Mesenteric fat pad (tissue), 1 donor: ENCODE measurements around the gene ST3GAL4. TPM values are rescaled to one million over a fixed set of nuclear protein-coding genes. Genes with fewer than 3 reads are reported as not detected.
A peak's percentile ranks its signal among the peaks of the same experiment; 100 is the strongest.
"Not testable (repeated sequence)": the region's sequence is repeated elsewhere in the genome, so short reads cannot be mapped to it uniquely, and the experiment has no call there.

ENCODE experiments used
- DNase-seq: peaks from one replicate; pipeline ENCODE4 v3.0.0-alpha.2; 2020; ENCODE audit warnings: low spot score
- total RNA-seq: library from RNA; stranded (reverse); fragmentation: NEBNext Ultra II Directional; extraction: Animal tissue kit (Norgen Biotek cat#: 25700); gene quantifications from one replicate; pipeline ENCODE4 v1.2.1, GENCODE V29; 2021
- donor health status: DM: yes; HTN: yes; CAD: no.

Gene ST3GAL4
- total RNA-seq, 1 donor from 2014 or later = 65.2 TPM

DNA sequence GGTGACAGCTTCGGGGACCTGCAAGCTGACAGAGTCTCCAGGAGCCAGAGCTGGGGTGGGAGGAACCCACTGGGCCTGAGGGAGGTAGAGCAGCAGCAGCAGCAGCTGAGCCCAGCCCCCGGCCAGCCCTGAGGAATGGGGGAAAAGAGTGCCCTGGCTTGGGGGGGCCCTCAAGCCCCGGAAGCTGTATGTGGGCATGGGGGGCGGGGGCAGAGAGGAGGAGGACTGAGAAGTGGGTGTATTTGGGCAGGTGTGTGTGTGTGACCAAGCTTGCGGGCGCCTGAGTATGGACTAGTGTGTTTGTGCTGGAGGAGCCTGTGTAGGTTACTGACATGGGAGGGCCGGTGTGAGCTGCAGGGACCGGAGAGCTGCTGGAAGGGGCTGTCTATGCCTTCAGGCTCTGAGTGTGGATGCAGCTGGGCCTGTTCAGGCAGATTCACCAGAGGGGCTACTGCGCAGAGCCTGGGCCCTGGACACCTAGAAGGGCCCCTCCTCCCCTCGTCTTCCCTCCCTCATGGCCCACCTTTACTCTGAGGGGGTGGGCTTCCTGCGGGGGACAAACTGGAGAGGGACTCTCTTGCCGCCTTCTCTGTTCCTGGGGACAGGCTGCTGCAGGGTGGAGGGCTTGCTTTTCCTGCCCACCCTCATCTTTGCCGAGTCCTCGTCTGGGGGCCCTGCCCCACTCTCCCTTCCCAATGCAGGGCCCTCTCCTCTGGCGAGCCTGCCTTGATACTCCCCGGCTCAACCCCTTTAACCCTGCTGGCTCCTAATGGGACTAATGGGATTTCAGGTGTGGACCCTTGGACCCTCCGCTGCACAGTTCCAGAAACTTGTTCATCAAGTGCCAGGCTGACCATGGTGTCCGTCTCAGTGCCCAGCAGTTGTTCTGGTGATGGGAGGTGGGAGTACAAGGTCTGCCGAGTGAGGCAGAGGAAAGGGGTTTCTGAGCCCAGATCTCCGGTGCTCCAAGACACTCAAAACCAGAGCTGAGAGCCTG lies 28.2 kb downstream of the ST3GAL4 start:
- peak; percentile 85 for DNase-seq

DNA sequence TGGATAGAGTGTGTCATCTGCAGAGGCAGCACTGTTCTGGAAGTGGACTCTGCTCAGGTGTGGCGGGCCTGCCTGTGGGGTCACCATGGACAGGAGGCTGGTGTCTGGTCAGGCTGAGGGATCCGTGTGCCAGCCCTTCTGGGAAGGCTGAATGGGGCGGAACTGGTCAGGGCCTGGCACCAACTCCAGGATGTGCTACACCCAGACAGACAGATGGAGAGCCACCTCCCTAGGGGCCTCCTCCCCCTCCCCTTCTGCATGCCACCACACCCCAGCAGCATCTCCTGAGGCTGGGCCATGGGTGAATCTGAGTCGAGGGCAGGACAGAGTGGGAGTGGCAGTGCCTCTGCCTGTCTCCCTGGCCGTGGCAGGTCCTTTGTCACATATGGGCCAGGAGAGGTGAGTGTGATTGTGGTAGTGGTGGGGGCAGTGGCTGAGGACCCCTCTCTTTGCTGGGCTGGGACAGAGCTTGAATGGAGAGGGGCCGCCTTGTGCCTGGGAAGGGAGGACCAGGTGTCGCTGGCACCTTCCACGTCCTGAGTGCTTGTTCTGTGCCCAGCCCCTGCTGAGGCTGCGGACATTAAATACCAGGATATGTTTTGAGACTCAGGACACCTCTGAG lies 29.1 kb downstream of the ST3GAL4 start:
- DNase-seq = no peak

DNA sequence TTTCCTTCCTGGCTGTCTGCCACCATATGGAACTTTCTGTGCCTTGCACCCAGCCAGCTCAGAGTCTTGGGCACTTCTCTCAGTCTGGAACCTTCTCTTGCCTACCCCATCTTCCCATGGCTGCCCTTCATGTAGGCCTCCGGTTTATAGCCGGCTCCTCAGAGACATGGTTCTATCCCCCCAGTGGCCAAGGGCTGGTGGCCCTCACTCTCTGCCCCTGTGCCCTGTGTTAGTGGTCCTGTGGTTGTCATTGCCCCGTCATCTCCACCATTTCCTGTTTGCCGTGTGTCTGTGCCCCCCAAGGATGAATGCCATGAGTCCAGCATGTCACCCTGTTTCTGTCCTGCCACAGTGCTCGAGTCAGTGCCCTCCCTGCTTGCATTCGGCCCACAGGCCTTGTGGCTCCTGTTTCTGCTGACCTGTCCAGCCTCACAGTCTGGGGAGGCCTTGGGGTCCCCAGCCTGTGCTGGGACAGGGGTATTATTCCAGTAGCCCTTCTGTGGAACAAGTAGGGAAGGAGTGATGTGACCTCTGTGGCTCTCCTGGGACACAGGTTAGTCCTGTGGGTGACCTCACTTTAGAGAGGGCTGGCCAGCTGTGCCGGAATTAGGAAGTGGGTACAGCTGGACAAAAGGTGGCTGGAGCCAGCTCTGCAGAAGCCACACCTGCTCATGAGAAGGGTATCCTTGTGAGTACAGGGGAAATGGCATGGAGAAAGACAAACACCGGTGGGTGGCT lies 30.7 kb downstream of the ST3GAL4 start:
- DNase-seq = no peak

DNA sequence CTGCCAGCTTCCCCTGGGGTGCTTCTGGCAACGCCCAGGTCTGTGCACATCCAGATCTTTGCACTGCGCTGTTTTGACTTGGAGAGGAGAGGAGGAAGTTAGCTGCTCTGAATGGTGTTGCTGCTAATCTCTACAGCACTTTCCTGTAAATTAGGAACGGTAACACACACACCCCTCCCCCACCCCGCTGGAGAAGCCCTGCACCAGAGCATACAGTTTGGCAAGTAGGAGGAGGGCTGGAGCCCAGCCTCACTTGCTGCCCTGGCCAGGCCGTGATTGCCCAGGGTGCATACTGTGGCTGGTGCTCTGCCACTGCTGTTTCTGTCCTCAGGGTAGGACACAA lies 31.2 kb downstream of the ST3GAL4 start:
- not testable (repeated sequence) for DNase-seq

DNA sequence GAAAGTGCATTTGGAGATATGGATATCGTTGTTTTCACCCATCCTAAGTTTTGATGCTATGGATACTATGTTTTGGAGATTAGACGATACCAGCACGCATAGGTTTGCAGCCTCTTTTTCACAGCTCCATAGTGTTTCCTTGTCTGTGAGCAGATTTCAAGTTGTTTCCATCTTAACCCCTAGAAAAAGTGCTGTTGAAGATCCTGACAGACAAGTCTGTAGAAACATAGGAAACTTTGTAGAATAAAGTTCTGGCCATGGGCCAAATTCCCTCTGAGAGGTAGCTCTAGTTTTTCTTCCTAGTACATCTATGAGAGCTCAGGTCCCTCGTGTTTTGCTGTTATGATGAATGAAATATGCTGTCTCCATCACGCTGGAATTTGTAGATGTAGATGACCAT lies 32.4 kb downstream of the ST3GAL4 start:
- no peak for DNase-seq

DNA sequence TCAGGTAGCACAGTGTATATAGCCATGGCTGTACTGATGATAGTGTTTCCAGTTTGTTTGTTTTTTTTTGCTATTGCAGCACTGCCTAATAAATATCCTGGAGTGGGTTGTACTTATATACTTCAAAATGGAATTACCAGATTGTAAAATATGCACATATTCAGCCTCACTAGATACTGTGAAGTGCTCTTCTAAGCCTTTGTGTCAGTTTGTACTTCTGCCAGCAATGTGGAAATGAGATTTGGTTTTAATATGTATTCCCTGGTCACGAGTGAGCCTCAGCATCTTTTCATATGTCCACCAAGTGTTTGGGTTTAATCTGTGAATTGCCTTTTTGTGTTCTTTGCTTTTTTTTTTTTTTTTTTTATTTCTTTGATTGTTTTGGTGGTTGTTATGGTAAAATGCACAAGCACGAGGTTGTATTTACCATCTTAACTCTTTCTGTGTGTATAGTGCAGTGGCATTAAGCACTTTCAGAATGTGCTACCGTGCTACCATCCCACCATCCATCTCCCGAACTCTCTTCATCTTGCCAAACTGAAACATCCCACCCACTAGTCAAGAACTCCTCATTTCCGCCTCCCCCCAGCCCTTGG lies 34.9 kb downstream of the ST3GAL4 start:
- peak; percentile 16 for DNase-seq

DNA sequence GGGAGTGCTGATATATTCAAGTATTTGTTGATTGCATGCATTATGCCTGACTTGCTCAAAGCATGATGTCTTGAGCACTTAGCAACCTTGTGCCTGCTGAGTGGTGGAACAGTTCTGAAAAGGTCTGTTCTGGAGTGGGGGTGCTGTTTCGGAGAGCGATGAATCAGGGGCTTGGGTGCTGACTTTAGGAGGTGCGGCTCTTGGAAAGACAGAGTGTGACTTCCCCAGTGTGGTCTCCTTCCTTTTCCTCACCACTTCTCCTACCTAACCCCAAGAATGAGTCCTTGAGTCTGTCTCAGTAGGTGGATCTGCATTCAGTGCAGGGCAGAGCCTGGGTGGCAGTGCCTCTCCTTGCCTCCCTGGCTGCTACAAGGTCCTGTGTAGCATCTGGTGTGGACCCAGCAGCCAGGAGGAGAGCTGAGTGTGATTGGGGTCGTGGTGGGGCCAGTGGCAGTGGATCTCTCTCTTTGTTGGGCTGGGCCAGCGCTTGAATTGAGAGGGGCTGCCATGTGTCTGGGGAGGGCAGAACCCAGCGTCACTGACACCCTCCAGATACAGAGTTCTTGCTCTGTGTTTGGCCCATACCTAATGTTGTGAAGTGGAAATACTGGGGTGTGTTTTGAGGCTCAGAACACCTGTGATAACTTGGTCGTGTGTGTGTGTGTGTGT lies 35.9 kb downstream of the ST3GAL4 start:
- peak; percentile 79 for DNase-seq

DNA sequence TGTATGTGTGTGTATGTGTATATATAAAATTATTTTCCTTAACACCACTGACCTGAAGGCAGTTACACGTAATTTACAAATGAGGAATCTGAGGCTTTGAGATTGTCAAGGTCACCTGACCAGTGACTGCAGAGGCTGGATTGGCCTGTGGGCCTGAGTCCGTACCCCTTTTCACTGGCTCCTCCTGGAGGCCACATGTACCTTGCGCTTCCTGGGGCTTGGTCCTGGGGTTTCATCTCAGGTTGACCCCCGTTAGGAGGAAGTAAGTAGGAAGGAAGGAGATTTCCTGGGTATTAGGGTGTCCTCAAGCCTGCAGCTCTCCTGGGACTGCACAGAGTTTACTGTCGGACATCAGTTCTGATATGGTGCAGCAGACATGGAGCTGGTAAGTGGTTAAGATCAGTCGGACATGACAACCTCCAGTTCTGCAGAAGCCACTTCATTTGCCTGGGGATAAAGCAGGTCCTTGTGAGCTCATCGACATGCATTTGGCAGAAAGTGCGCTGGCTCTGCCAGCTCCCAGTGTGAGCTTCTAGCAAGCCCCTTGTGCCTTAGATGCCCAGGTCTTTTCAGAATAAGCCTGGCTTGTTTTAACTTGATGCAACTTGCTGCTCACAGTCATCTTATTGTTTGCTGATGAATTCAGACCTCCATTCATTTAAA lies 36.6 kb downstream of the ST3GAL4 start:
- DNase-seq = peak; percentile 83

DNA sequence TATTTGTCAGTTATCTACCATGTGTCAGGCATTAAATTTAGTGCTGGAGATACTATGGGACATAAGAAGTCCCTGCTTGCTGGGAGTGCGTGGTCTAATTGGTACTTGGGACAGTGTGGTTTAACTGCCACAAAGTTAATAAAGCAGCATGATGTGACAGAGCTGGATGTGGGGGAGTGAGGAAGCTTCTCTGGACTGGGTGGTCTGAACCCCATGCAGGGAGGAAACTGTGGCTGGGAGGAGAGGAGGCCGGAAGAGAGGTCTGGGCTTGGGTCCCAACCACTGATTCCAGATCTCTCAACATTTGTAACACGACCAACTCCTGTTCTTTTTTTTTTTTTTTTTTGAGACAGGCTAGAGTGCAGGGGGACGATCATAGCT lies 37.1 kb downstream of the ST3GAL4 start:
- peak; percentile 9 for DNase-seq

DNA sequence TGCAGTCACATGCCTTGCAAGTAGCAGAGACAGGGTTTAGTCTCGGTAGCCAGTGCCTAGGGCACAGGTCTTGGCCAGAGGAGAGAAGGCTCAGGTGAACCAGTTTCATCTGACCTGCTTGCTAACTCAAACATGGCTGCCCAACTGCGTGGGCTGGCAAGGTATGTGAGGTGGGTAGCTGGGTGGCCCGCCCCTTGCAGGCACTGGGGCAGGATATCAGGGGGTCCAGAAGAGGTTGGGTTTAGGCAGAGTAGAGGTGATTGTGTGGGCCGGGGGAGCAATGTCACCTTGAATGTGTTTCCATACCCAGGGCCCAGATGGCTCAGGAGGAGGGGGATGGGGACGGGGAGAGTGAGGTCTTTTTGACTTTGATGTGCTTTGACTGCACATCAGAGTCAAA lies 37.7 kb downstream of the ST3GAL4 start:
- DNase-seq = peak; percentile 39

DNA sequence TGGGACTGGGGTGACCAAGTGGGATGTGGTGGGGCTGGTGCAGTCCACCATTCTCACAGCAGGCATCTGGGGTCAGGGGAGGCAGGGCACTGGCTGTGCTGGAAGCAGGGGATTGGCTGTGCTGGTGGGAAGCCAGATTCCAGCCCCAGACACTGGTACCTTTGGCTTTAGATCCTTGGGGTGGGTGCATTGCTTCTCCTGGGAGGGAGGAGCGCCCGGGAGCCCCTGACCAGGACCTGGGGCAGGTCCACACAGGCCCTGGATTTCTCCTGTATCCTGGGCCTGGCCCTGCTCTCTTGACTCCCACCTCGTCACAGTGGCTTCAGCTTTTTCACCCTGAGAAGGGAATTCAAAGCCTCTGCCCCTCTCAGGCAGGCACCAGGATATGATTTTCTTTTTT lies 38.5 kb downstream of the ST3GAL4 start:
- no peak for DNase-seq

DNA sequence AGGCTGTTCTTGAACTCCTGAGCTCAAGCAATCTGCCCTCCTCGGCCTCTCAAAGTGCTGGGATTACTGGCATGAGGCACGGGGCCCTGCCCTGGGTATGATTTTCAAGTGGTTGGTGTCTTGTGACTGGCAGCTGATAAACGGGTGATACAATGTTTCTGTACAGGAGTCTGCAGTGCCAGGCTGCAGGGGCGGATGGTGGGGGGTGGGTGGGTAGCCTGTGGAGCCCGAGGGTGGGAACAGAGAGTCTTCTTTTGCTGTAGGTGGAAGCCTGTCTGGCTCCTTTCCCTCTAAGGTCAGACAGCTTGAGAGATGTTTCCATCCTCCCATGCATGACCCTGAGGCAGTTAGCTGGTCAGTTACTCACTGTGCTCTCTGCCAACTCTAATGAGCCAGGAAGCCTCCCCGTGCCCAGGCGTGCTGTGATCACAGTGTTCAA lies 39.2 kb downstream of the ST3GAL4 start:
- DNase-seq = not testable (repeated sequence)

DNA sequence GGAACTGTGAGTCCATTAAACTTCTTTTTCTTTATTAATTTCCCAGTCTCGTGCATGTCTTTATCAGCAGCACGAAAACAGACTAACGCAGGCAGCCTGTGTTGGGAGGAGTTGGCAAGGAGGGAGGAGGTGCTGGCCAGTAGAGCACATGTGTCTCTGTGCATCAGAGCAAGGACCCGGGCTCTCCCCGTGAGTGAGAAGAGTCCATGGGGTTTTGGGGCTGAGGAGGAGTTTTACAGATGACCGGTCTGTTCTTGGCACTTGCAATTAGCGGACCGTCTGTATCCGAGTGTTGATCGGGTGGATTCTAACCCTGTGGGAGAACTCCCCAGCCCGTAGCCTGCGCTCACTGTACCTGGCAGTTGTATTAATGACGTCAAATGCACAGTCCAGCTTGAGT lies 40.3 kb downstream of the ST3GAL4 start:
- DNase-seq = peak; percentile 24

DNA sequence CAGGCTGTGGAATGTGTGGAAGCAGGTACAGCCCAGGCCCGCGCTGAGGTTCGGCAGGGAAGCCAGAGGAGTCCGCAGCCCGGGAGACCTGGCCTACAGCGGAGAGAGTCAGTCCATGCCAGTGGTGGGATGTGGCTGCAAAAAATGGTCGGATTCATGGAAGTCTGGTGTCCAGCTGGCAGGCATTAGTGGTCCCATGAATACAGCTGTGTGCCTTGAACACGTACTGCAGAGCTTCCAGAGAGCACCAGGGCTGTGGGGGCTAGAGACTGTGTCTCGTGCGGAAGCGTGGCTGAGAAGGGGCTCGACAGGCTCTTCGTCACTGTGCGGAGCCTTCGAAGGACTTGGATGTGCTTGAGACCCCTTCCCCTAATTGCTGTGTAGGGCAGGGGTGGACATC lies 40.8 kb downstream of the ST3GAL4 start:
- peak; percentile 43 for DNase-seq

DNA sequence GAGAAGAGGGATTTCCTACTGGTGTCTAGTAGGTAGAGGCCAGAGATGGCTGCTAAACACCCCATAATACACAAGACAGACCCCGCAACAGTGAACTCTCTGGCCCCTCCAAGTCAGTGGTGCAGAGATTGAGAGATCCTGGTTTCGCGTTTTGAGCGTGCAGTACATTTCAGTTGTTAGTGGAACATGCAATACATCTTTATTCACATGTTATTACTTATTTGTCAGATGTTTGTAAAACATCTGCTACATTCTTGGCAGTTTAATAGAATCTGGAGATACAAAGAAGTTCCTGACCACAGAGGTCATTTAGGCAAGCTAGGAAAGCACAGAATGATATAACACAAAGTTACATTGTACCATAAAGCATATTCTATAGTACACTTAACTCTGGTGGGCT lies 41.5 kb downstream of the ST3GAL4 start:
- no peak for DNase-seq

DNA sequence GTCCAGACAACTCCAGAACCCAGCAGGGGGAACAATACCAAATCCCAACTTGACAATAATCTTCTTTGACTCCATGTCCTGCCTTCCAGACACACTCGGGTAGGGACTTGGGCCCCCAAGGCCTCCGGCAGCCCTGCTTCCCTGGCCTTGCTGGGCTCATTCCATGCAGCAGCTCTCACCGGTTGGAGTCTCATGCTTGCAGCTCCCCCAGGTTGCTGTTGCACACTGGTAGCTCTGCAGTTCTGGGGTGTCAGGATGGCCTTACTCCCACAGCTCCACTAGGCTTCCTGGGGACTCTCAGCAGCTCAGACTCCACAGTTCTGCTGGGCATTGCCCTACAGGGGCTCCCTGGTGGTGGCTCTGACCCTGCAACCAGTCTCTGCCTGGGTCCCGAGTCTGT lies 42.8 kb downstream of the ST3GAL4 start:
- DNase-seq = peak; percentile 67

DNA sequence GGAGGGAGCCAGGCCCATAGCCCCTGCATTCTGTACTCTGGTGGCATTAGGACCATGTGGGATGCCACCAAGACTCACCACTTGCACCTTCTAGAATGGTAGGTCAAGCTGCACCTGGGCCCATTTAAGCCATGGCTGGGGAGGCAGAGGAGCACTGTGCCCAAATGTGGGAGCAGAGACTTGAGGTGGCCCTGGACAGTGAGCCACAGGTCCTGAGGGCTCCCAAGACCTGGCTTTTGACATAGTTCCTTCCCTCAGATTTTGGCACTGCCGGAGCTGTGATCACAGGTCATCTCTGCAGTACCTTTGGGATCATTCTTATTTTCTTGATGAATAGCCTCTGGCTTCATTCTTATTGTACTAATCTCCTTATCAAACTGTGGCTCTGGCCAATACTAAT lies 43.2 kb downstream of the ST3GAL4 start:
- peak; percentile 80 for DNase-seq

DNA sequence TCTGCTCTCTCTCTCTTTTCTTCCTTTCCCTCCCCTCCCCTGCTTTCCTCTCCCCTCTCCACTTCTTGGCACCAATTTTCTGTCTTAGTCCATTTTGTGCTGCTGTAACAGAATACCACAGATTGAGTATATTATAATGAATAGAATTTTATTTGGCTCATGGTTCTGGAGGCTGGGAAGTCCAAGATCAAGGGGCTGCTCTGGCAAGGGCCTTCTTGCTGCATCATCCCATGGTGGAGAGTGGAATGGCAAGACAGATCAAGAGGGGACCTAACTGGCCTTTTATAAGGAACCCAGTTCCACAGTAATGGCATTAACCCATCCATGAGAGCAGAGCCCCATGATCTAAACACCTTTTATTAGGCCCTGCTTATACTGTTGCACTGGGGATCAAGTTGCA lies 44.5 kb downstream of the ST3GAL4 start:
- peak; percentile 6 for DNase-seq

DNA sequence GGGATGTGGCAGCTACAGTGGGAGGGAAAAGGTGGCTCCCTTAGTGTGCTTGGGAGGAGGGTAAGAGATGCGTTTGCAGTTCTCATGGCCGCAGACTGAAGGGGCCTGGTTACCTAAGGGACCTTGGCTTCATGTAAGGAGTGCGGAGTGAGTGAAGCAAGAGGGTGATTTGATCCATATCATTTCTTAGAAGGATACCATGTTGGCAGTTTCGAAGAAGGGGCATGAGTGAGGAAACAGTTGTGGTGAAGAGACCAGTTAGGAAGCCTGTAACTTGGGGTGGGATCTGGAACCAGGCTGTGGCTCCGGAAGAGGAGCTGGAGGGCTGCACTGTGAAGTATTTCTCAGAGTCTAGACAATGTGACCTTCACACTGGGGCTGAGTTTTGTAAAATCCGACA lies 45.0 kb downstream of the ST3GAL4 start:
- DNase-seq = peak; percentile 43

DNA sequence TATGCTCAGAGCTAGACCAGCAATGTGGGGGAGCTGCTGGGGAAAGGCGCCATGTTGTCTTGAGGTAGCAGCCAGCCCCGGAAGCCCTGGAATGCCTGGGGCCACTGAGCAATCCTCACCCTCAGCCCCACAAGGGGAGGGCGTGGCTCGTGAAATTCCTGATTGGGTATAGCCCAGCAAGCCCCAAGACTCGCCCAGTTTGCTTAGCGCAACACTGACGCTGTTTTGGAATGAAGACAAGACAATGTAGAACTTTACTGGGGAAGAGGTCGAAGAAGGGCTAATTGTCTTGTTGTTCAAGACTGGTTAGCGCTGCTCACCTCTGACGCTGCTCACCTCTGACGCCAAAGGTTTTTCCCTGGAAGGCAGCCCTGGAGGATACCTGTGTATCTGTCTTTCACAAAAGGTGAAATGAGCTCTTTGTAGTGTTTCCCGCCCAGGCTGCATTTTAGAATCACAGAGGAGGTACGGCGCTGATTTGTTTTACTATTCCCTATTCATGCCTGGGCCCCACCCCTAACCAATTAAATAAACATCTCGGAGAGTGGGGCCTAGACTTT lies 47.6 kb downstream of the ST3GAL4 start:
- DNase-seq = peak; percentile 79
